K562 (cell line): ENCODE data around the gene CCDC7. TPM values are rescaled to one million over a fixed set of nuclear protein-coding genes. Genes with fewer than 3 reads are reported as not detected.

ENCODE experiments used
- ATAC-seq: fragments of 200-7000 bp; cut with Tn5 transposase; 3 replicates; pipeline ENCODE4 v1.9.1; 2020; ENCODE audit warnings: moderate library complexity
- BruUV-seq: library from RNA; stranded (reverse); fragments of 400-500 nt; replicated peaks from 2 replicates; lab custom pipeline; 2021; lab: Mats Ljungman, UMichigan
- CTCF ChIA-PET: fragments of 300-600 bp; formaldehyde crosslinking; extraction: SDS; loops from one replicate; lab custom pipeline; 2021; ENCODE audit warnings: low intra/inter-chr PET ratio; lab: Yijun Ruan, JAX
- POLR2A ChIA-PET: fragments of 300-600, 350-650 bp; sonication (Branson Sonifier 250); formaldehyde crosslinking; extraction: SDS; loops from one replicate; lab custom pipeline; 2021; ENCODE audit warnings: antibody characterized with exemption, inconsistent platforms; lab: Yijun Ruan, JAX
- DNase-seq, 4 experiments: peaks; one replicate each; pipeline versions ENCODE4 v3.0.0 to v3.0.0-alpha.2; 2011 to 2018; ENCODE audit warnings: low spot score in 3 of 4, mixed read lengths in 3 of 4; ENCODE audit errors: extremely low read depth in 1 of 4
- FAIRE-seq: peaks from 2 replicates; lab custom pipeline; 2011; peaks lifted over from hg19 to GRCh38; lab: Jason Lieb, UNC
- H2AFZ ChIP-seq: 2 replicates; pipeline ENCODE4 v1.6.0; 2011; ENCODE audit warnings: low read depth, low read length, control low read depth, inconsistent platforms
- H3K27ac ChIP-seq: fragments of 200-600 bp; 3 replicates; pipeline ENCODE4 v1.8.0; 2011; ENCODE audit warnings: low read depth, mild to moderate bottlenecking, control low read depth, inconsistent platforms, low read length, moderate library complexity, mixed read lengths; ENCODE audit errors: extremely low read depth
- H3K27me3 ChIP-seq, 2 experiments: fragments of 300-600 bp in 1 of 2; 2 replicates in 1 of 2; 3 replicates in 1 of 2; pipeline versions ENCODE4 v1.6.0 to v1.8.0; 2011; ENCODE audit warnings: inconsistent platforms in 2 of 2, low read length in 2 of 2, mild to moderate bottlenecking in 1 of 2, mixed read lengths in 1 of 2, moderate library complexity in 1 of 2; ENCODE audit not compliant: control insufficient read depth in 2 of 2, insufficient read depth in 2 of 2
- H3K36me3 ChIP-seq: fragments of 300-600 bp; 3 replicates; pipeline ENCODE4 v1.8.0; 2011; ENCODE audit warnings: mild to moderate bottlenecking, low read length, inconsistent platforms; ENCODE audit not compliant: control insufficient read depth, insufficient read depth
- H3K4me1 ChIP-seq, 2 experiments: fragments of 200-600 bp in 1 of 2; replicated peaks in 1 of 2; 2 replicates in 1 of 2; 3 replicates in 1 of 2; pipeline versions ENCODE4 v1.5.1 to v1.8.0; 2011; ENCODE audit warnings: inconsistent platforms in 2 of 2, low read length in 2 of 2, mild to moderate bottlenecking in 1 of 2, mixed read lengths in 1 of 2, moderate library complexity in 1 of 2; ENCODE audit not compliant: control insufficient read depth in 2 of 2, insufficient read depth in 2 of 2
- H3K4me2 ChIP-seq: 2 replicates; pipeline ENCODE4 v1.6.1; 2011; ENCODE audit warnings: low read length, control low read depth, inconsistent platforms, mixed read lengths; ENCODE audit not compliant: insufficient read depth
- H3K4me3 ChIP-seq: fragments of 200-600 bp; sonication (generic), shearing (Covaris generic); 2 replicates; pipeline ENCODE4 v1.5.1; 2016; ENCODE audit warnings: control low read depth, inconsistent platforms
- H3K79me2 ChIP-seq: fragments of 200-600 bp; 3 replicates; pipeline ENCODE4 v1.8.0; 2011; ENCODE audit warnings: low read length, inconsistent platforms; ENCODE audit not compliant: control insufficient read depth, insufficient read depth
- H3K9ac ChIP-seq, 2 experiments: 2 replicates each; pipeline versions ENCODE4 v1.6.0 to v1.6.1; 2011; ENCODE audit warnings: low read depth in 2 of 2, low read length in 2 of 2, control low read depth in 1 of 2, inconsistent platforms in 1 of 2, mild to moderate bottlenecking in 1 of 2, mixed read lengths in 1 of 2; ENCODE audit not compliant: insufficient read depth in 1 of 2
- H3K9me1 ChIP-seq: one replicate; pipeline ENCODE4 v1.6.0; 2011; ENCODE audit warnings: inconsistent platforms, mild to moderate bottlenecking, low read length, moderate library complexity; ENCODE audit not compliant: control insufficient read depth, insufficient read depth
- H3K9me3 ChIP-seq: replicated peaks from 2 replicates; pipeline ENCODE4 v1.5.1; 2011; ENCODE audit warnings: low read depth, low read length, inconsistent platforms; ENCODE audit not compliant: control insufficient read depth, insufficient read depth
- H4K20me1 ChIP-seq: replicated peaks from 2 replicates; pipeline ENCODE4 v1.6.1; 2011; ENCODE audit warnings: low read length, inconsistent platforms, mixed read lengths; ENCODE audit not compliant: control insufficient read depth, insufficient read depth
- BACH1 ChIP-seq: fragments of 200-800 bp; sonication (Bioruptor generic); IDR thresholded peaks from 2 replicates; pipeline ENCODE4 v1.6.1; 2016; ENCODE audit warnings: missing genetic modification characterization, missing compliant biosample characterization
- BCL6 ChIP-seq: fragments of 250-450 bp; sonication (Bioruptor Pico); IDR thresholded peaks from 2 replicates; pipeline ENCODE4 v1.4.0; 2020
- CHD4 ChIP-seq: fragments of 200-600 bp; sonication (generic); IDR thresholded peaks from 3 replicates; pipeline ENCODE4 v1.6.1; 2012; ENCODE audit warnings: low read depth, mild to moderate bottlenecking, mixed read lengths, low read length, inconsistent platforms; ENCODE audit not compliant: insufficient read depth, insufficient replicate concordance, poor library complexity, severe bottlenecking
- CLOCK ChIP-seq: fragments of 250-450 bp; sonication (Bioruptor Pico); IDR thresholded peaks from 2 replicates; pipeline ENCODE4 v1.4.0; 2020; ENCODE audit warnings: mild to moderate bottlenecking, moderate library complexity, borderline replicate concordance
- GABPA ChIP-seq: fragments of 200-800 bp; sonication (Bioruptor generic); conservative IDR thresholded peaks from 2 replicates; pipeline ENCODE4 v1.6.1; 2016; ENCODE audit warnings: low read depth, missing genetic modification characterization, missing compliant biosample characterization
- HLTF ChIP-seq: fragments of 450-650 bp; IDR thresholded peaks from 2 replicates; pipeline ENCODE4 v1.6.1; 2016
- KAT2B ChIP-seq: IDR thresholded peaks from one replicate; pipeline ENCODE4 v1.6.1; 2012; ENCODE audit warnings: low read depth, mild to moderate bottlenecking, control low read depth, inconsistent platforms, low read length, moderate library complexity
- KHSRP ChIP-seq: fragments of 450-650 bp; IDR thresholded peaks from 2 replicates; pipeline ENCODE4 v1.6.1; 2017
- NFE2L1 ChIP-seq: fragments of 450-650 bp; IDR thresholded peaks from 2 replicates; pipeline ENCODE4 v1.6.1; 2016; ENCODE audit warnings: missing genetic modification characterization, low read depth, mild to moderate bottlenecking, missing compliant biosample characterization, moderate library complexity, borderline replicate concordance
- PHF8 ChIP-seq: fragments of 200-600 bp; sonication (generic); IDR thresholded peaks from 2 replicates; pipeline ENCODE4 v1.6.1; 2012; ENCODE audit warnings: mixed run types, mild to moderate bottlenecking, inconsistent platforms, low read length, moderate library complexity, borderline replicate concordance
- USF1 ChIP-seq: sonication (generic); formaldehyde crosslinking; IDR thresholded peaks from 2 replicates; pipeline ENCODE4 v1.9.0; 2022; ENCODE audit warnings: mild to moderate bottlenecking, missing genetic modification reagents
- ZNF146 ChIP-seq: IDR thresholded peaks from one replicate; pipeline ENCODE4 v1.6.1; 2018; ENCODE audit warnings: missing compliant biosample characterization; ENCODE audit not compliant: unreplicated experiment
- ZNF586 ChIP-seq: fragments of 450-650 bp; formaldehyde crosslinking; conservative IDR thresholded peaks from 2 replicates; pipeline ENCODE4 v1.4.0; 2020; ENCODE audit warnings: mild to moderate bottlenecking, moderate library complexity
- ZNF592 ChIP-seq: fragments of 450-650 bp; IDR thresholded peaks from 2 replicates; pipeline ENCODE4 v1.6.1; 2017; ENCODE audit warnings: antibody characterized with exemption, mild to moderate bottlenecking
- WGBS: fragments of 100-300 bp; shearing (Covaris generic); methylation state at CpG from one replicate; pipeline ENCODE4 v1.1.6; 2016; ENCODE audit warnings: low coverage, mixed read lengths; ENCODE audit not compliant: insufficient coverage; ENCODE audit errors: missing lambda C conversion rate; 5-methylcytosine and 5-hydroxymethylcytosine counted together
- in situ Hi-C: fragments of 300-500 bp; cut with MboI; formaldehyde crosslinking; loops from 4 replicates; pipeline ENCODE4 v1.15.0; 2018; ENCODE audit warnings: inconsistent platforms, mixed read lengths
- intact Hi-C: fragments of 100-400 bp; cut with micrococcal nuclease; formaldehyde crosslinking; loops from 2 replicates; pipeline ENCODE4 v1.14.2; 2022
- polyA plus RNA-seq, 8 experiments: library from polyadenylated mRNA; depleted of rRNA in 4 of 8; stranded (reverse) in 5 of 8; unstranded in 3 of 8; fragments of >200 nt; fragmentation: Nextera tagmentation in 2 of 8; fragmentation: Illumina TruSeq in 1 of 8; extraction: Ambion mirVana in 2 of 8; extraction: Trizol in 1 of 8; gene quantifications; 2 replicates each; pipeline versions ENCODE4 v1.2.1 to v1.2.3, GENCODE V29; 2011 to 2014; ENCODE audit warnings: inconsistent platforms in 1 of 8, missing spikeins in 1 of 8
- total RNA-seq, 7 experiments: library from RNA; depleted of rRNA in 6 of 7; stranded (reverse); fragments of >200 nt in 6 of 7; fragmentation: Illumina TruSeq in 2 of 7; extraction: Trizol in 2 of 7; gene quantifications; 2 replicates each; pipeline versions ENCODE4 v1.2.1 to v1.2.3, GENCODE V29; 2011 to 2021; ENCODE audit warnings: low replicate concordance in 1 of 7

CCDC7 gene
- total and polyA plus RNA-seq, 9 of the 15 experiments (the other 6 are each of a cell fraction or from before 2014, with no cell fraction given) = 1.5 to 6.6 (median 2.7) TPM

- in situ Hi-C loops (no loop called here), intact Hi-C loops (no loop called here)
- Histone ChIP-seq H3K9me1 (no peaks in the 10 kb centered on the region), H3K4me3 (no peak overlapping the region), H3K9me3 (no peaks in the 10 kb centered on the region), H3K27me3 (no peaks in the 10 kb centered on the region), H2AFZ (no peak overlapping the region), H4K20me1 (no peaks in the 10 kb centered on the region), H3K4me1 (no peaks in the 10 kb centered on the region), H3K79me2 (no peaks in the 10 kb centered on the region), H3K4me2 (no peak overlapping the region), H3K27ac (no peak overlapping the region), H3K36me3 (no peaks in the 10 kb centered on the region), H3K9ac (no peak overlapping the region)
- ATAC-seq = no peak
- no peak for DNase-seq
- ChIA-PET POLR2A (no interaction called here), CTCF (no interaction called here)
- WGBS = 0% methylated on average over 4 of the region's 4 CpGs
- no TSS peak for BruUV-seq
- no peak for FAIRE-seq
- TF ChIP-seq ZNF146 (CRISPR knock-in tag) (no peak), ZNF586 (CRISPR knock-in tag) (no peak), PHF8 (no peak), CHD4 (no peak), HLTF (no peak), NFE2L1 (no peak), CLOCK (no peak), BACH1 (no peak), BCL6 (CRISPR knock-in tag) (no peak), ZNF592 (no peak), USF1 (CRISPR knock-in tag) (no peak), KAT2B (no peak), KHSRP (no peak), GABPA (tag) (no peak)
These were observed 247.6 kb downstream of the CCDC7 start for GRCh38 chr10:32693441-32693979.
